ENCODE results near the gene DHX35.
A peak's percentile ranks its signal among the peaks of the same experiment; 100 is the strongest.

The DHX35 gene

GRCh38 chr20:39069976-39070375 is 107.8 kb downstream of the DHX35 start:
- peak in 1 of 2 experiments; percentile 36 for DNase-seq

- no peak for DNase-seq
These were observed 108.5 kb downstream of the DHX35 start for GRCh38 chr20:39070484-39071231.

- no peak for DNase-seq
These were observed 110.0 kb downstream of the DHX35 start for GRCh38 chr20:39072132-39072531.

GRCh38 chr20:39072653-39073052 is 110.5 kb downstream of the DHX35 start:
- no peak for DNase-seq

GRCh38 chr20:39075731-39076130 is 113.6 kb downstream of the DHX35 start:
- no peak for DNase-seq

GRCh38 chr20:39076958-39077357 is 114.8 kb downstream of the DHX35 start:
- DNase-seq: no peak

- no peak for DNase-seq
These were observed 118.2 kb downstream of the DHX35 start for GRCh38 chr20:39080326-39080725.

- peak; percentile 36 to 81 for DNase-seq
These were observed 119.1 kb downstream of the DHX35 start for GRCh38 chr20:39081255-39081654.

GRCh38 chr20:39082622-39083398 is 120.7 kb downstream of the DHX35 start:
- DNase-seq: no peak

GRCh38 chr20:39083761-39084160 is 121.6 kb downstream of the DHX35 start:
- DNase-seq: no peak

- no peak for DNase-seq
These were observed 126.9 kb downstream of the DHX35 start for GRCh38 chr20:39089029-39089428.
